Ecto neural progenitor cell (in vitro differentiated cells): ENCODE results near the gene JUN.

Experiments
- DNase-seq: peaks from one replicate; pipeline ENCODE4 v3.0.0-alpha.2; 2018; ENCODE audit warnings: low spot score

JUN gene

GRCh38 chr1:58783993-58784757, at the start of gene JUN:
JUN (minus strand) TSS chr1:58784047; CDS start chr1:58783070, 977 bp downstream.
- peak; percentile 97 for DNase-seq

GRCh38 chr1:58833166-58833565, 49.3 kb upstream of the JUN start:
- DNase-seq: no peak

- no peak for DNase-seq
These were observed 46.4 kb upstream of the JUN start for GRCh38 chr1:58830291-58830690.

- no peak for DNase-seq
These were observed 46.0 kb upstream of the JUN start for GRCh38 chr1:58829866-58830265.

GRCh38 chr1:58827298-58827697, 43.5 kb upstream of the JUN start:
- no peak for DNase-seq

- no peak for DNase-seq
These were observed 41.0 kb upstream of the JUN start for GRCh38 chr1:58824753-58825389.

- no peak for DNase-seq
These were observed 39.7 kb upstream of the JUN start for GRCh38 chr1:58823481-58824010.

- DNase-seq: no peak
These were observed 37.5 kb upstream of the JUN start for GRCh38 chr1:58821309-58821708.

GRCh38 chr1:58818976-58819375, 35.1 kb upstream of the JUN start:
- DNase-seq: no peak

- no peak for DNase-seq
These were observed 34.2 kb upstream of the JUN start for GRCh38 chr1:58818075-58818474.

- DNase-seq: no peak
These were observed 32.9 kb upstream of the JUN start for GRCh38 chr1:58816747-58817221.

- peak; percentile 80 for DNase-seq
These were observed 32.4 kb upstream of the JUN start for GRCh38 chr1:58816072-58816746.

- DNase-seq: no peak
These were observed 31.8 kb upstream of the JUN start for GRCh38 chr1:58815686-58816071.

- peak; percentile 63 for DNase-seq
These were observed 31.3 kb upstream of the JUN start for GRCh38 chr1:58815069-58815685.

- peak; percentile 71 for DNase-seq
These were observed 30.6 kb upstream of the JUN start for GRCh38 chr1:58814251-58815068.

GRCh38 chr1:58813801-58814200, 30.0 kb upstream of the JUN start:
- no peak for DNase-seq

- DNase-seq: no peak
These were observed 29.5 kb upstream of the JUN start for GRCh38 chr1:58813361-58813760.

- DNase-seq: no peak
These were observed 29.1 kb upstream of the JUN start for GRCh38 chr1:58812926-58813325.

- no peak for DNase-seq
These were observed 28.6 kb upstream of the JUN start for GRCh38 chr1:58812468-58812867.

GRCh38 chr1:58811303-58811702, 27.5 kb upstream of the JUN start:
- DNase-seq: no peak

- DNase-seq: no peak
These were observed 25.6 kb upstream of the JUN start for GRCh38 chr1:58809325-58810010.
